Stimulated activated CD8-positive, alpha-beta memory T cell treated with anti-CD3 and anti-CD28 coated beads, Interleukin-2, amount 100 ng/mL, for 48 hours (primary cell): Measurements from ENCODE around the gene TFDP1.
"Not testable (repeated sequence)": the region's sequence is repeated elsewhere in the genome, so short reads cannot be mapped to it uniquely, and the experiment has no call there.

Source experiments
- DNase-seq, 2 donors: peaks; one replicate each; pipeline ENCODE4 v3.0.0-alpha.2; 2020; ENCODE audit warnings: low read depth in 2 of 2

TFDP1 gene

GRCh38 chr13:113573065-113573464 is 11.5 kb upstream of the TFDP1 start:
- DNase-seq = no peak

DNA sequence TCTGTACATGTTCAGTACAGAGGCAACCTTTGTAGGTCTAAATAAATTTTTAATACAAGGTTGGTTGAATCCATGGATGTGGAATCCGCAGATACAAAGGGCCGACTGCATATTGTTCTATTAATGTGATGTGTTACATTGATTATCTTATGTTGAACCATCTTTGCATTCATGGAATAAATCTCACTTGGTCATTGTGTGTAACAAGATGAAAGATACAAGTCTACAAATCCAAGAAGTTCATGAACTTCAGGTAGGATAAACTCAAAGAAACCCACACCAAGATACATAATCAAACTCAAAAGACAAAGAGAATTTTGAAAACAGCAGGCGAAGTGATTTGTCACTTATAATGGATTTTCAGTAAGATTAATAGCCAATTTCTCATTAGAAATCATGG is 8.0 kb upstream of the TFDP1 start:
- DNase-seq = no peak

GRCh38 chr13:113577881-113578435 is 6.6 kb upstream of the TFDP1 start:
- DNase-seq = no peak

DNA sequence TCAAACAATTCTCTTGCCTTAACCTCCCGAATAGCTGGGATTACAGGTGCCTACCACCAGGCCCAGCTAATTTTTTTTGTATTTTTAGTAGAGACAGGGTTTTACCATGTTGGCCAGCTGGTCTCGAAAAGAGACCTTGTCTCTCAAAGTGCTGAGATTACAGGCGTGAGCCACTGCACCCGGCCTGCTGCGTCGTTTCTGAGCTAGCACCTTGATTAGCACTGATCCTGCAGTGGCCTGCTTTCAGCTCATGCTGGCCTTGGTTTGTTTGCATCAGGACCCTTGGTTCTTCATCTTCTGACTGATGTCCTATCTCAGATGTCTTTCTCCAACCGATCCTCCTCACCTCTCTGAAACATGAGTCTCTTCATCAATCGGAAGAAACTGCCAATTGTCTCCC is 4.9 kb upstream of the TFDP1 start:
- DNase-seq = no peak

DNA sequence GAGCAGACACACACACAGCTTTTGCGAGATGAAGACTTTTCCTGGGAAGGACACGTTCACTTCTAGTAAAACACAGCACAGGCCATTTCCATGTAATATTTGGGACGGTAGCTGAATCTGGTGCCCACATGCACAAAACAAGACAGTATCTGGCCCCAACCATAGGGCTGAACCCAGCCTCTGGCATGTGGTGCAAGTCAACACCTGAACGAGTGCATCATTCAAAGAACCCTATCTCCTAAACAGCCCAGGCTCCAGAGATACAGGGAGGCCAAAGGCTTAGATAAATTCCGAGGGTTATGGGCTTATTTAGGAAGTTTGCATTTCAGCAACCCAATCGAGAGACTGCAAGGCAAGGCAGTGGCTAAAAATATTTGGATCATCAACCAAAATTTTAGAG is 2.7 kb upstream of the TFDP1 start:
- no peak for DNase-seq

GRCh38 chr13:113582841-113583631 is 1.5 kb upstream of the TFDP1 start:
- DNase-seq = no peak

DNA sequence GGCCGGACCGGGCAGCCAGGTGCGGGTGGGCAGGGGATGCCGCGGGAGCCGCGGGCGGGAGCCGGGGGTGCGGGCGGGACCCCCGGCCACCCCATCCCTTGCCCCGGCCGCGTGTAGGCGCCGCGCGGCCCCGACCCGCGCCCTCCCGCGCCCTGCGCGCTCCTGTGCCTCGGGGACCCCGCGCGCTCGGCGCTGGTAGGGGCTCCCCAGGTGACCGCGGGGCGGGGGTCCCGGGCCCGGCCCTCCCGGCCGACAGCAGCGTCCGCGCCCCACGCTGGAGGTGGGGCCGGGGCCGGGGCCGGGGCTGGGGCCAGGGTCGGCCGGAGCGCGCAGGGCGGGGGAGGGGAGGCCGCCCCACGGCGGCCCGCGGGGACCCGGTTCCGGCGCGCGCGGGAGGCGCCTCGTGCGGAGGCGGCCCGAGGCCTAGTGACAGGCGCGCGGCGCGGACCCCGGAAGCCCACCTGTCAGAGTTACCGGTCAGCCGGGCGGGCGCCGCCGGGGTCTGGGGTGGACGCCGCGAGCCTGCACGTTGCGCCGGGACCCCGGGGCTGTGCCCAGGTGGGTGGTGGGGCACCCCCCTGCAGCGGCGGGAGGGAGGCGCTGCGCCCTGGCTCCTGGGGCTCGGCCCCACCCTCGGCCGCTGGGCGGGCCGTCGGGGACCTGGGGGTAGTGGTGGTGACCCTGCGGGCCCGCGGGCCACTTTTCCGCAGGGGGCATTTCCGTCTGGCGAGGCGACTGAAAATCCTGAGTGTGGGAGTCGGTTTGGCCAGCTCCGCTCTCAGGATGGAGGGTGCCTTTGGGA is 518 bp downstream of the TFDP1 start:
- peak in 1 of 2 donors; percentile 28 for DNase-seq

DNA sequence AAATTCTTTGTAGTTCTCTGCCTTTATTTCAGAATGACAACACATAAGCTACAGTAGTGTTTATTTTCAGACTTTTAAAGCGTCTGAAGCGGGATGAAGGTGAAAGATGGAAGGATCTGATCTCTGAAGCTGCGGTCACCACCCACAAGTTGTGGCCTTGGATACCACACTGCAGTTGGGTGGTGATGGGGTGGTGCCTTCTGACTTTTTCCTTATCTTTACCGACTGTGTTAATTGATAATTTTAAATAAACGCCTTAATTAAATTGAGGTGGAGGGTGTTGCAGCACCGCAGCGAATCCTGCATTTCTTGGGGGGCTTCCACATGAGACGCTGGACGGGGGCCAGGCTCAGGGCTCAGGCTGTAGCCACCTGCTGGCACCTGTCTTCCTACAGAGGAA is 1.3 kb downstream of the TFDP1 start:
- DNase-seq = no peak

DNA sequence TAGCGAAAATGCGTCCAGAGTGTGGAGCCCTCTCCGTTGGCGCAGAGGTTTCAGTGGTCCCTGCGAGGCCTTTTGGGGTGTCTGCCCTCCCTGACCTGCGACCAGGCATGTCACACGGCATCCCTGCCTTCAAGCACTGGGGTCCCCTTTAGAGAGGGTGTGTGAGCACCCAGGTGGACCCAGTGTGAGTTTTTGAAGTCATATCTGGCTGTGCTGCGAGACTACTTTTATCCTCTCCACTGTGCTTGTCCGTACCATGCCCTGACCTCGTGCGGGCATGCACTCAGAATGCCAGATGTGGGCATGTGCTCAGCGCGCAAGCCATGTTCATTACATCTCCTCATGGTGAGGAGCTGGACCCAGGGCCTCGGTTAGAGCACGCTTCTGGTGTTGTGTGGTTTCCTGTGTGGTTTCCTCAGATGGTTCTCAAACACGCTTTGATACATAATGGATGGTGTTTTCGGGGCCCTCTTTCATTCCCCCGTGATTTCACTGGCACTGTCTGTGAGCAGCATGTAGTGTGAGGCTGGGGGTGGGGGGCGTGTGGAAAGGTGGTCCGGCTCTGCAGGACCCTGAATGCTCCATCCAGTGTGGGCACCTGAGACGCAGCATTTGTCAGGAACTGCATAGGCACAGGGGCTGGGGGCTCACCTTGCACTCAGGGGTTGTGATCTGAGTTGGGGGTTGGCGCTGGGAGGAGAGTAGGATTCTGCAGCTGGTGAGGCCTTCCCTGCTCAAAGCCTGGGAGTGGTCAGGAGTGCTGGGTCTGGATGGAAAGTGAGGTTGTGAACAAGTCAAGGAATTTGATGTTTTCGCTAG is 2.3 kb downstream of the TFDP1 start:
- no peak for DNase-seq

- no peak for DNase-seq
Measured at GRCh38 chr13:113588394-113589111, 4.0 kb downstream of the TFDP1 start.

GRCh38 chr13:113589251-113589960 is 4.9 kb downstream of the TFDP1 start:
- DNase-seq = no peak

- no peak for DNase-seq
Measured at GRCh38 chr13:113589961-113590339, 5.4 kb downstream of the TFDP1 start.

DNA sequence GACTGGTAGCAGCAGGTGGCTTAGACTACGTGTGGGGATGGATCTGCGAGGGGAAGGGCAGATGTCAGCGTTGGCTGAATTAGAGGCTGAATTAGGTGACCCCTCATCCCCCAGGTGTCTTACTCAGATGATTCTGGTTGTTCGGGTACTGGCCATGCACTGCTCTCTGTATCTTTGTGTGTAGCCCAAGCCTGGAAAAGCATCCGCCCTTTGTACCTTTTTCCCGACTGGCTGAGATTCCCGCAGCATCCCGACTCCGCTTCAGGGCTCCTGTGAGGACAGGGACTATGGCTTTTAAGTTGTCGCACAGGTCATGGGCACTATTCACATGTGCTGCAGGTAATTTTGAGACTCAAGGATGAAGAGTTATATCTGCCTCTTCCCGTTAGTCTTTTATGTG is 7.2 kb downstream of the TFDP1 start:
- DNase-seq = no peak

DNA sequence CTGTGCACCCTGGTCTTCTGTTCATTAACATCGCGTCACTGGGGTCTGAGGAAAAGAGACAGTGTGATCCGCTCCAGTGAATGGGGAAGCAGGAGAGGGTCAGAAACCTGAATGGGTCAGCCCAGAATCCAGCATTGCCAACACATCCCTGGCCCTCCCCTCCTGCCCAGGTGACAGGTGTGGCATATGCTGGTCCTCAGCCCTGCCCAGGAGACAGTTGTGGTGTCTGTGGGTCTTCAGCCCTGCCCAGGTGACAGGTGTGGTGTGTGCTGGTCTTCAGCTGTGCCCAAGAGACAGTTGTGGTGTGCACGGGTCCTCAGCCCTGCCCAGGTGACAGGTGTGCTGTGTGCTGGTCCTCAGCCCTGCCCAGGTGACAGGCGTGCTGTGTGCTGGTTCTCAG is 8.0 kb downstream of the TFDP1 start:
- no peak for DNase-seq

DNA sequence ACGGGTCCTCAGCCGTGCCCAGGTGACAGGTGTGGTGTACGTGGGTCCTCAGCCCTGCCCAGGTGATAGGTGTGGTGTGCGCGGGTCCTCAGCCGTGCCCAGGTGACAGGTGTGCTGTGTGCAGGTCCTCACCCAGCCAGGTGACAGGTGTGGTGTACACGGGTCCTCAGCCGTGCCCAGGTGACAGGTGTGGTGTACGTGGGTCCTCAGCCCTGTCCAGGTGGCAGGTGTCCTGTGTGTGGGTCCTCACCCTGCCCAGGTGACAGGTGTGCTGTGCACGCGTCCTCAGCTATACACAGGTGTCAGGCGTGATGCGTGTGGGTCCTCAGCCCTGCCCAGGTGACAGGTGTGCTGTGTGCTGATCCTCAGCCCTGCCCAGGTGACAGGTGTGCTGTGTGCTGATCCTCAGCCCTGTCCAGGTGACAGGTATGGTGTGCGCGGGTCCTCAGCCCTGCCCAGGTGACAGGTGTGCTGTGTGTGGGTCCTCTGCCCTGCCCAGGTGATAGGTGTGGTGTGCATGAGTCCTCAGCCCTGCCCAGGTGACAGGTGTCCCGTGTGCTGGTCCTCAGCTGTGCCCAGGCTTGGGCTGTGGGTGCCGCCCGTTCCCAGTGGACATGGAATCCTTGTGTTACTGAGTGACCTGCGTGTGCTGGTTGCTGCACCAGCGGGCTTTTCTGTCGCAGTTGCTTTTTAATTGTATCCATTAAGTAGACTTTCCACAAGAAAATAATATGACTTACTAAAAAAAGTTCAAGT is 9.7 kb downstream of the TFDP1 start:
- DNase-seq = not testable (repeated sequence)

DNA sequence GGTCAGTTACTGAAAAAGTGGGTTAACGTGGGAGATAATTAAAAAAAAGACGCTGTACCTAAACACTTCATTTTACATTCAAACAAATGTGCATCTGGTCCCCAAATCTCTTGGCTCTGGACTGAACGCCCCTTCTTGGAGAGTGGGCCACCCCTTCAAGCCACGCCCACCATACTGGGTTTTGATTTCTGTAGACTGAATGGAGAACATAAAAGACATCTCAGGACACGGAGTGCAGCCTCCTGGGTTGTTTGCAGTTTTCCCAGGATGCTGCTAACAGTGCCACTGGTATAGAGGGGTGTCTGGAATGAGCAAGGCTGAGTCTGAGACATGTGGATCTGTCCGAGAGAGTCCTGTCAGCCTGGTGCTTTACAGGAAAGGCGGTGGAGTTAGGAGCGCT is 10.6 kb downstream of the TFDP1 start:
- no peak for DNase-seq

DNA sequence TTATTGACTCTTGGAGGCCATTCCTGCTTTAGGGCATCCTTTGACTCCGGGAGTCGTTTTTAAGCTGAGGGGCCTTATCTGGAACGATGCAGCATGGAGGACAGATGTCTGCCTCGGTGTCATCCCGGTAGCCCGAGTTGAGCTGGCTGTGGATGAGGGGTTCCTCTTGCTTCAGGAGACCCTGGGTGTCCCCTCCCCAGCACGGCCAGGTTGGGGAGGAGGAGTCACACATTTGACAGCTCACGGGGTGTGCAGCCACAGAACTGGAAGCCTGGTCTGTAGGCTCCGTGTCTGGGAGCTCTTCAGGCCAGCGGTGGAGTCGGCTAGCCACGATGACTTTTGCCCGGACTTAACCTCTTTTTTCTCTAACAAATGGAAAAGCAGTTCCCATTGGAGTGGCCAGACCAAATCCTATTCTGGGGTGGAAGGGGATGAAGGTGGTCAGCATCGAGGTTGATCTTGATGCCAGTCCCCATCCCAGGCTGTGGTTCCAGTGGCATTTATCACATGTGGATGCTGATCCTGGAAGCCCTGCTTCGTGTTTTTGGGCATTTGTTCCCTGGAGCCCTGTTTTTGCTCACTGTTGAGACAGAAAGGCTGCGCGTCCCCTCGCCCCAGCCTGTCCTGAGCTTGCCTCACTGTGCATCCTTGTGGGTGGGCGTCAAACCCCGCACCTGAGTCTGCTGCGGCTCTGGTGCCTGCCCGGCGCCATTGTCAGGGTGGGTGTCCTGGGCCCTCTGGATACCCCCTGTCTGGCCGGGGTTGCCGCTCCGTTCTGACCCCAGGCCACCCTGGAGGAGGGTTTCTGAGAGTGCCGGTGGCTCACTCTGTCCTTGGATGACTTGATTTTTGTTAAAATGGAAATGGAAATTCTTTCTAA is 12.0 kb downstream of the TFDP1 start:
- DNase-seq = no peak

- no peak for DNase-seq
Measured at GRCh38 chr13:113597391-113598080, 13.0 kb downstream of the TFDP1 start.

DNA sequence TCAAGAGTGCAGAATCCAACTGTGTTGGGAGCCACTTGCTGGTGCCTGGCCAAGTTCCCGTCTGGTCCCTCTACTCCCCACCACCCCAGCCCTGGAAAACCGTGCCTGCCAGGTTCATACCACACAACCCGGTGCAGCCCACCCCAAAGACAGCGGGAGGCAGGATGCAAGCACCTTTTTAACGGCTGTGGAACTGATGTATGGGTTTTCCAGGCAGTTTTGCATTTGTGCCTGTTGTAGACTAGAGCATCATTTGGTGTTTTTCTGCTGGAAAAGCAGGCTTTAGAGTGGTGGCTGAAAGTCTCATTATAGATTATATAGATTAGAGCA is 13.5 kb downstream of the TFDP1 start:
- no peak for DNase-seq
